Chondrocyte (in vitro differentiated cells): ENCODE data around the gene DGKH. TPM values are rescaled to one million over a fixed set of nuclear protein-coding genes. Genes with fewer than 3 reads are reported as not detected.
A peak's percentile ranks its signal among the peaks of the same experiment; 100 is the strongest.

Experiments
- DNase-seq: peaks from one replicate; pipeline ENCODE4 v3.0.0; 2021; ENCODE audit warnings: mixed read lengths, low spot score
- H3K27ac Mint-ChIP-seq: one replicate; pipeline ENCODE4 v1.8.0; 2021; ENCODE audit warnings: mild to moderate bottlenecking, moderate library complexity, mixed read lengths; ENCODE audit not compliant: unreplicated experiment
- H3K27me3 Mint-ChIP-seq: 2 replicates; pipeline ENCODE4 v1.8.0; 2021; ENCODE audit warnings: low read depth, mixed read lengths
- H3K36me3 Mint-ChIP-seq: 2 replicates; pipeline ENCODE4 v1.8.0; 2021; ENCODE audit warnings: low read depth, mixed read lengths
- H3K4me1 Mint-ChIP-seq: 2 replicates; pipeline ENCODE4 v1.8.0; 2021; ENCODE audit warnings: low read depth, mild to moderate bottlenecking, mixed read lengths
- H3K4me3 Mint-ChIP-seq: one replicate; pipeline ENCODE4 v1.8.0; 2021; ENCODE audit warnings: mild to moderate bottlenecking, moderate library complexity, mixed read lengths; ENCODE audit not compliant: unreplicated experiment
- H3K9me3 Mint-ChIP-seq: 2 replicates; pipeline ENCODE4 v1.8.0; 2021; ENCODE audit warnings: low read depth, mixed read lengths
- total RNA-seq: library from RNA; stranded (reverse); gene quantifications from 3 replicates; pipeline ENCODE4 v1.2.1, GENCODE V29; 2021
- TF ChIP-seq, protein P1 (sequence below): fragments of 200-600 bp; sonication (generic); IDR thresholded peaks from 2 replicates; pipeline ENCODE4 v1.5.0; 2021; ENCODE audit warnings: antibody characterized with exemption, mild to moderate bottlenecking, moderate library complexity

Gene DGKH
- total RNA-seq, 1 donor from 2014 or later: 14.7 TPM

DNA sequence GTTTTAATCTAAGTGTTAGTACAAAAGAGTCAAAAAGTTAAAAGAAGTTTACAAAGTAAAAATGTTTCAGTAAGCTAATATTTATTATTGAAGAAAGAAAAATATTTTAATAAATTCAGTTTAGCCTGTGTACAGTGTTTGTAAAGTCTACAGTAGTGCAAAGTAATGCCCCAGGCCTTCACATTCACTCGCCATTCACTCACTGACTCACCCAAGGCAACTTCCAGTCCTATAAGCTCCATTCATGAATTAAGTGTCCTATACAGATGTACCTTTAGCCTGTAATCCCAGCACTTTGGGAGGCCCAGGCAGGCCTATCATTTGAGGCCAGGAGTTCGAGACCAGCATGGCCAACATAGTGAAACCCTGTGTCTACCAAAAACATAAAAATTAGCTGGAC, 199.4 kb downstream of the DGKH start:
- no peaks in the 10 kb centered on the region for H3K9me3 Mint-ChIP-seq
- H3K36me3 Mint-ChIP-seq: no peaks in the 10 kb centered on the region
- TF ChIP-seq, protein P1, sequence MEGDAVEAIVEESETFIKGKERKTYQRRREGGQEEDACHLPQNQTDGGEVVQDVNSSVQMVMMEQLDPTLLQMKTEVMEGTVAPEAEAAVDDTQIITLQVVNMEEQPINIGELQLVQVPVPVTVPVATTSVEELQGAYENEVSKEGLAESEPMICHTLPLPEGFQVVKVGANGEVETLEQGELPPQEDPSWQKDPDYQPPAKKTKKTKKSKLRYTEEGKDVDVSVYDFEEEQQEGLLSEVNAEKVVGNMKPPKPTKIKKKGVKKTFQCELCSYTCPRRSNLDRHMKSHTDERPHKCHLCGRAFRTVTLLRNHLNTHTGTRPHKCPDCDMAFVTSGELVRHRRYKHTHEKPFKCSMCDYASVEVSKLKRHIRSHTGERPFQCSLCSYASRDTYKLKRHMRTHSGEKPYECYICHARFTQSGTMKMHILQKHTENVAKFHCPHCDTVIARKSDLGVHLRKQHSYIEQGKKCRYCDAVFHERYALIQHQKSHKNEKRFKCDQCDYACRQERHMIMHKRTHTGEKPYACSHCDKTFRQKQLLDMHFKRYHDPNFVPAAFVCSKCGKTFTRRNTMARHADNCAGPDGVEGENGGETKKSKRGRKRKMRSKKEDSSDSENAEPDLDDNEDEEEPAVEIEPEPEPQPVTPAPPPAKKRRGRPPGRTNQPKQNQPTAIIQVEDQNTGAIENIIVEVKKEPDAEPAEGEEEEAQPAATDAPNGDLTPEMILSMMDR: no peak
- H3K27me3 Mint-ChIP-seq: peaks cover 2% of the 10 kb centered on the region
- peak overlapping the region; percentile 38 for H3K27ac Mint-ChIP-seq
- peaks cover 2% of the 10 kb centered on the region for H3K4me1 Mint-ChIP-seq
- no peak overlapping the region for H3K4me3 Mint-ChIP-seq
- DNase-seq: no peak

DNA sequence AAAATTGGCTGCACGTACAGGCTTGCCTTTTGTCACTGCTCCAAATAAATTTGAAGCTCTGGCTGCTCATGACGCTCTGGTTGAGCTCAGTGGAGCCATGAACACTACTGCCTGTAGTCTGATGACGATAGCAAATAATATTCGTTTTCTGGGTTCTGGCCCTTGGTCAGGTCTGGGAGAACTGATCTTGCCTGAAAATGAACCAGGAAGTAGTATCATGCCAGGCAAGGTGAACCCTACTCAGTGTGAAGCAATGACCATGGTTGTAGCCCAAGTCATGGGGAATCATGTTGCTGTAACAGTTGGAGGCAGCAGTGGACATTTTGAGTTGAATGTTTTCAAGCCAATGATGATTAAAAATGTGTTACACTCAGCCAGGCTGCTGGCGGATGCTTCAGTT, 207.4 kb downstream of the DGKH start:
- Mint-ChIP-seq H3K27ac (no peak overlapping the region), H3K36me3 (no peaks in the 10 kb centered on the region), H3K27me3 (peaks cover 2% of the 10 kb centered on the region), H3K4me3 (no peak overlapping the region), H3K9me3 (no peaks in the 10 kb centered on the region), H3K4me1 (no peaks in the 10 kb centered on the region)
- no peak for DNase-seq
- TF ChIP-seq, protein P1: no peak

DNA sequence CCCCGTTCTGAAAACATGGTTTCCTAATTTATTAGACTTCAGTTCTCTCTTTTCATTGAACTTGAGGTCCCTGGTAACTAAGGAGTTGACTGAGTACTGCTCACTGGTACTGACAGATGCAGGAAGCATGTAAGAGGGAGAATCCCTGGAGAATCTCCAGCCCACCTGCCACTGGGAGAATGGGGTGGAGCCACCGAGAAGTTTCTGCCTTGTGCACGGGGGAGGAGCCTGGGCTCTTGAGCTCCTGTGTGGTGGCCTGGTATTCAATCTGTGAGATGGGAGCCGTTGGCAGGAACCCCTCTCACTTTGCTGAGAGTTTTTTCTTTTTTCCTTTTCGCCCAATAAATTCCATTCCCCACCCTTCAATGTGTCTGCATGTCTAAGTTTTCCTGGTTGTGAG, 210.3 kb downstream of the DGKH start:
- Mint-ChIP-seq H3K9me3 (no peaks in the 10 kb centered on the region), H3K4me1 (no peaks in the 10 kb centered on the region)
- TF ChIP-seq, protein P1: no peak

DNA sequence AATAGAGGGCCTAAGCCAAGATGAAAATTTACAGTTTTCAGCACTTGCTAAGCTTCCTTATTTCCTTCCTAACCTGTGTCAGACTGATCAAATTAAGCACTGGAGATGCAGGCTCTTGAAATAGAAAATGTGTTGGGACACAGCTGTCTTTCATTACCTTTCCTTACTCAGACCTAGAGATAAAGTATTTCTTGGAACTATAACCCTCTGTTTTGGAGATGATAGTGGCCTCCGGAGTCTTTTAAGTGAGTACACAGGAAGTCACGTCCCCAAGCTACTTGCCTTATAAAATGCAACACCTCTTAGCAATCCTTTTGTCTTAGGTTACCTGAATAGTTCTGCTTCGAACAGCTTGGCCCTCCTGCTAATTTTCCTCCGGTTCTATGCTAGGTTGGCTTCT, 211.1 kb downstream of the DGKH start:
- H3K27me3 Mint-ChIP-seq: no peaks in the 10 kb centered on the region
- no peak overlapping the region for H3K4me3 Mint-ChIP-seq
- no peak overlapping the region for H3K27ac Mint-ChIP-seq
- no peaks in the 10 kb centered on the region for H3K9me3 Mint-ChIP-seq
- no peak for DNase-seq
- TF ChIP-seq, protein P1: no peak
- H3K4me1 Mint-ChIP-seq: no peaks in the 10 kb centered on the region
- H3K36me3 Mint-ChIP-seq: no peaks in the 10 kb centered on the region

More for the DNA sequence above, 210.3 kb downstream of the DGKH start:
- H3K4me3 Mint-ChIP-seq: no peak overlapping the region
- H3K36me3 Mint-ChIP-seq: no peaks in the 10 kb centered on the region
- no peaks in the 10 kb centered on the region for H3K27me3 Mint-ChIP-seq
- H3K27ac Mint-ChIP-seq: no peak overlapping the region
- no peak for DNase-seq

DNA sequence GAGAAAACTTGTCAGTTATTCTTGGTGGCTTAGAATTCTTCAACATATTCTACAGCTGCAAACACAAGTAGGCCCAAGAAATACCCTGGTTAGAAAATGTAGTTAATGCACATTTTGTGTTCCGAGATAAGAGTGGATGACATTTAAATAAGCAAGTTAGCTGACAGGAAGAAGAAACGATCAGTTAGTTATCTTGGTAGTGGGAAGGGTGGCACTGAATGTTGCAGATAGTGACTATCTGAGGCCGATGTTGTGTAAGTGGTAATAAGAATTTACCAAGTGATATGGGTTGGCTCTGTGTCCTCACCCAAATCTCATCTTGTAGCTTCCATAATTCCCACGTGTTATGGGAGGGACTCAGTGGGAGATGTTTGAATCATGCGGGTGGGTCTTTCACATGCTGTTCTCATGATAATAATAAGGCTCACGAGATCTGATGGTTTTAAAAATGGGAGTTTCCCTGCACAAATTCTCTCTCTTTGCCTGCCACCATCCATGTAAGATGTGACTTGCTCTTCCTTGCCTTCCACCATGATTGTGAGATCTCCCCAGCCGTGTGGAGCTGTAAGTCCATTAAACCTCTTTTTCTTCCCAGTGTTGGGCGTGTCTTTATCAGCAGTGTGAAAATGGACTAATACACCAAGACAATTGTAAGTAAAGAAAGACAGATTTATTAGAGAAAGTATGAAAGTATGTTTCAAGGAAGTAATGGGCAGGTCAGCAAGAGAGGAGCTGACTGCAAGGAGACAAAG, 212.6 kb downstream of the DGKH start:
- DNase-seq: no peak
- H3K27me3 Mint-ChIP-seq: no peaks in the 10 kb centered on the region
- H3K9me3 Mint-ChIP-seq: no peaks in the 10 kb centered on the region
- no peaks in the 10 kb centered on the region for H3K36me3 Mint-ChIP-seq
- TF ChIP-seq, protein P1: no peak
- no peak overlapping the region for H3K4me3 Mint-ChIP-seq
- H3K27ac Mint-ChIP-seq: no peak overlapping the region
- no peaks in the 10 kb centered on the region for H3K4me1 Mint-ChIP-seq
